IMR-90 (cell line): ENCODE measurements around the gene ACAD10. TPM values are rescaled to one million over a fixed set of nuclear protein-coding genes. Genes with fewer than 3 reads are reported as not detected.

Experiments
- ATAC-seq: fragments of 200-7000 bp; cut with Tn5 transposase; 2 replicates; pipeline ENCODE4 v1.9.1; 2020; ENCODE audit warnings: low read depth, mild to moderate bottlenecking, moderate library complexity
- BruUV-seq: library from RNA; stranded (reverse); fragments of 400-500 nt; replicated peaks from 2 replicates; lab custom pipeline; 2021; lab: Mats Ljungman, UMichigan
- CTCF ChIA-PET: fragments of 300-600 bp; formaldehyde crosslinking; extraction: SDS; loops from one replicate; lab custom pipeline; 2021; ENCODE audit warnings: antibody characterized with exemption; lab: Yijun Ruan, JAX
- POLR2A ChIA-PET: fragments of 300-600 bp; sonication (Branson Sonifier 250); formaldehyde crosslinking; loops from one replicate; lab custom pipeline; 2022; ENCODE audit warnings: antibody characterized with exemption; ENCODE audit not compliant: unreplicated experiment; lab: Charles Lee
- DNase-seq: peaks from one replicate; pipeline ENCODE4 v3.0.0; 2013
- H2AFZ ChIP-seq: replicated peaks from 2 replicates; pipeline ENCODE3; 2013; ENCODE audit warnings: low read length, mild to moderate bottlenecking; ENCODE audit not compliant: poor library complexity
- H2AK5ac ChIP-seq: 2 replicates; pipeline ENCODE4 v1.6.1; 2013; ENCODE audit warnings: low read depth, low read length, inconsistent platforms
- H2AK9ac ChIP-seq: replicated peaks from 2 replicates; pipeline ENCODE3; 2013; ENCODE audit warnings: mild to moderate bottlenecking, low read depth, low read length, moderate library complexity; ENCODE audit not compliant: poor library complexity
- H2BK120ac ChIP-seq: 2 replicates; pipeline ENCODE4 v1.6.1; 2013; ENCODE audit warnings: low read depth, low read length, inconsistent platforms
- H2BK15ac ChIP-seq: 3 replicates; pipeline ENCODE4 v1.6.1; 2013; ENCODE audit warnings: low read depth, low read length, inconsistent platforms
- H2BK20ac ChIP-seq: 2 replicates; pipeline ENCODE4 v1.6.1; 2013; ENCODE audit warnings: low read depth, mild to moderate bottlenecking, inconsistent platforms, low read length, moderate library complexity
- H2BK5ac ChIP-seq: 2 replicates; pipeline ENCODE4 v1.6.1; 2013; ENCODE audit warnings: mild to moderate bottlenecking, low read depth, low read length, inconsistent platforms; ENCODE audit not compliant: poor library complexity, severe bottlenecking
- H3K14ac ChIP-seq: replicated peaks from 2 replicates; pipeline ENCODE4 v1.6.1; 2013; ENCODE audit warnings: low read depth, low read length, inconsistent platforms
- H3K18ac ChIP-seq: 2 replicates; pipeline ENCODE4 v1.6.1; 2013; ENCODE audit warnings: low read depth, low read length, control low read depth
- H3K23ac ChIP-seq: 2 replicates; pipeline ENCODE4 v1.6.1; 2013; ENCODE audit warnings: low read depth, low read length, inconsistent platforms
- H3K27ac ChIP-seq: 2 replicates; pipeline ENCODE4 v1.5.1; 2013; ENCODE audit warnings: mild to moderate bottlenecking, control low read depth, low read length; ENCODE audit not compliant: insufficient read depth
- H3K27me3 ChIP-seq: 2 replicates; pipeline ENCODE4 v1.6.1; 2013; ENCODE audit warnings: low read length; ENCODE audit not compliant: control insufficient read depth, insufficient read depth
- H3K36me3 ChIP-seq: 2 replicates; pipeline ENCODE4 v1.6.1; 2013; ENCODE audit warnings: low read length, mixed read lengths; ENCODE audit not compliant: control insufficient read depth, insufficient read depth
- H3K4ac ChIP-seq: 2 replicates; pipeline ENCODE4 v1.6.1; 2013; ENCODE audit warnings: low read depth, low read length, inconsistent platforms
- H3K4me1 ChIP-seq: 2 replicates; pipeline ENCODE4 v1.6.1; 2013; ENCODE audit warnings: low read length, mixed read lengths; ENCODE audit not compliant: control insufficient read depth, insufficient read depth
- H3K4me2 ChIP-seq: 2 replicates; pipeline ENCODE4 v1.6.1; 2013; ENCODE audit warnings: low read depth, mild to moderate bottlenecking, control low read depth, low read length, moderate library complexity
- H3K4me3 ChIP-seq: 2 replicates; pipeline ENCODE4 v1.5.1; 2013; ENCODE audit warnings: low read depth, mild to moderate bottlenecking, control low read depth, low read length, moderate library complexity; ENCODE audit not compliant: insufficient read depth
- H3K56ac ChIP-seq: 2 replicates; pipeline ENCODE4 v1.6.1; 2013; ENCODE audit warnings: low read length, inconsistent platforms; ENCODE audit not compliant: insufficient read depth; ENCODE audit errors: extremely low read depth
- H3K79me1 ChIP-seq, 2 experiments: 2 replicates each; pipeline ENCODE4 v1.6.1; 2013; ENCODE audit warnings: low read length in 2 of 2, inconsistent platforms in 1 of 2, low read depth in 1 of 2
- H3K9ac ChIP-seq: 2 replicates; pipeline ENCODE4 v1.6.1; 2013; ENCODE audit warnings: low read depth, low read length, control low read depth
- H3K9me1 ChIP-seq: 2 replicates; pipeline ENCODE4 v1.6.1; 2013; ENCODE audit warnings: low read length, inconsistent platforms; ENCODE audit not compliant: insufficient read depth
- H3K9me3 ChIP-seq: 2 replicates; pipeline ENCODE4 v1.6.1; 2013; ENCODE audit warnings: low read length; ENCODE audit not compliant: control insufficient read depth, insufficient read depth
- H4K20me1 ChIP-seq: 2 replicates; pipeline ENCODE4 v1.6.1; 2013; ENCODE audit warnings: low read length, inconsistent platforms; ENCODE audit not compliant: insufficient read depth
- H4K5ac ChIP-seq: 2 replicates; pipeline ENCODE4 v1.6.1; 2013; ENCODE audit warnings: mild to moderate bottlenecking, low read depth, low read length, control low read depth
- H4K8ac ChIP-seq, 2 experiments: 2 replicates each; pipeline ENCODE4 v1.6.1; 2013; ENCODE audit warnings: low read depth in 2 of 2, low read length in 2 of 2, control low read depth in 1 of 2, inconsistent platforms in 1 of 2
- H4K91ac ChIP-seq: 2 replicates; pipeline ENCODE4 v1.6.1; 2013; ENCODE audit warnings: low read depth, low read length, inconsistent platforms; ENCODE audit not compliant: insufficient read depth
- BHLHE40 ChIP-seq: fragments of 150-350 bp; IDR thresholded peaks from 2 replicates; pipeline ENCODE4 v1.6.1; 2016; ENCODE audit warnings: mild to moderate bottlenecking, low read depth, low read length
- CEBPB ChIP-seq: IDR thresholded peaks from 2 replicates; pipeline ENCODE4 v1.6.1; 2012; ENCODE audit warnings: low read depth, low read length, improper control_type of control experiment
- CHD1 ChIP-seq: IDR thresholded peaks from 2 replicates; pipeline ENCODE4 v1.6.1; 2012; ENCODE audit warnings: low read depth, low read length, improper control_type of control experiment
- FOS ChIP-seq: fragments of 150-350 bp; IDR thresholded peaks from 2 replicates; pipeline ENCODE4 v1.6.1; 2016; ENCODE audit warnings: low read depth, low read length
- MXI1 ChIP-seq: IDR thresholded peaks from 2 replicates; pipeline ENCODE4 v1.6.1; 2012; ENCODE audit warnings: low read depth, mild to moderate bottlenecking, low read length, moderate library complexity, borderline replicate concordance
- RAD21 ChIP-seq: IDR thresholded peaks from 2 replicates; pipeline ENCODE4 v1.6.1; 2012; ENCODE audit warnings: low read length, improper control_type of control experiment
- RCOR1 ChIP-seq: IDR thresholded peaks from 2 replicates; pipeline ENCODE4 v1.6.1; 2012; ENCODE audit warnings: mild to moderate bottlenecking, low read length, improper control_type of control experiment; ENCODE audit not compliant: insufficient replicate concordance
- SMC3 ChIP-seq: fragments of 150-350 bp; IDR thresholded peaks from 2 replicates; pipeline ENCODE4 v1.6.1; 2016; ENCODE audit warnings: low read depth, mild to moderate bottlenecking, antibody characterized with exemption, low read length, moderate library complexity
- WGBS, 2 experiments: methylation state at CpG; one replicate each; pipeline versions ENCODE4 v1.1.5 to v1.1.7; 2013; ENCODE audit warnings: missing lambda C conversion rate in 2 of 2; ENCODE audit not compliant: insufficient read length in 1 of 2; ENCODE audit errors: extremely low coverage in 2 of 2; 5-methylcytosine and 5-hydroxymethylcytosine counted together
- dilution Hi-C: fragments of 300-500 bp; cut with HindIII; formaldehyde crosslinking; loops from one replicate; pipeline ENCODE4 v1.14.3; 2018; ENCODE audit warnings: low sequenced_read_pairs; ENCODE audit not compliant: unreplicated experiment
- in situ Hi-C: fragments of 300-500 bp; cut with MboI; formaldehyde crosslinking; loops from 3 replicates; pipeline ENCODE4 v1.14.3; 2019; ENCODE audit warnings: low sequenced_read_pairs, inconsistent platforms, mixed read lengths
- intact Hi-C: fragments of 100-400 bp; cut with micrococcal nuclease; formaldehyde crosslinking; loops from 2 replicates; pipeline ENCODE4 v1.10.0; 2022
- polyA plus RNA-seq, 3 experiments: library from polyadenylated mRNA; depleted of rRNA; stranded (reverse); fragments of >200 nt; gene quantifications; 2 replicates each; pipeline ENCODE4 v1.2.3, GENCODE V29; 2012; ENCODE audit warnings: low replicate concordance in 1 of 3
- total RNA-seq: library from RNA; depleted of rRNA; stranded (reverse); fragments of >200 nt; gene quantifications from 2 replicates; pipeline ENCODE4 v1.2.3, GENCODE V29; 2012
- TF ChIP-seq, protein P1 (sequence below): fragments of 150-350 bp; IDR thresholded peaks from 2 replicates; pipeline ENCODE4 v1.6.1; 2016; ENCODE audit warnings: low read depth, mild to moderate bottlenecking, low read length, moderate library complexity, borderline replicate concordance
- TF ChIP-seq, protein P2 (sequence below): conservative IDR thresholded peaks from 2 replicates; pipeline ENCODE4 v1.5.1; 2012; ENCODE audit warnings: mild to moderate bottlenecking, low read depth, low read length, improper control_type of control experiment

ACAD10 gene
- total and polyA plus RNA-seq, 2 of the 4 experiments (the other 2 are of a cell fraction), result 12.4 to 21.0 TPM

DNA sequence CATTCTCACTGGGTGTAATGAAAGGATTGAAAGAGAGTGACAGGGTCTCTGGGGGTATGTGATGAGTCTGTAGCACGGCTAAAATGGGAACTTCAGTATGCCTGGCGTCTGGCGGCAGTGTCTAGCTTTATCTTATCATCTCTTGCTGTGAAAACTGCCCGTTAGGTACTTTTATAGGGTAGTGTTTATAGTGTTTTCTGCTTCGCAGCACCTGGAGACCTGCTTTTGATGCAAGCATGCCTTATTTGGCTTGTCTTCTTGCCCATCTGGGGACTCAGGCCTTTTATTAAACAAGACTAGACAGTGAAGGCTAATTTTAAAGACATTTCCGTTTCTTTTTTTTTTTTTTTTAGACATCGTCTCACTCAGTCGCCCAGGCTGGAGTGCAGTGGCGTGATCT, 44.6 kb downstream of the ACAD10 start:
- H3K4me1 ChIP-seq, result no peaks in the 10 kb centered on the region
- H3K56ac ChIP-seq, result no peak overlapping the region
- peaks cover 33% of the 10 kb centered on the region for H3K36me3 ChIP-seq
- no peak overlapping the region for H2AK5ac ChIP-seq
- dilution Hi-C loops, result no loop called here
- H3K23ac ChIP-seq, result no peak overlapping the region
- H3K79me1 ChIP-seq, result no peaks in the 10 kb centered on the region
- no peaks in the 10 kb centered on the region for H3K27me3 ChIP-seq
- no peak overlapping the region for H4K5ac ChIP-seq
- ChIA-PET POLR2A (no interaction called here), CTCF (interaction anchor here (0.7 kb wide), 1 partner anchor 14 kb away, joined by 3 read pairs; no protein-coding TSS in a partner anchor)
- no peak overlapping the region for H2BK15ac ChIP-seq
- H2AFZ ChIP-seq, result no peak overlapping the region
- no peak overlapping the region for H2BK20ac ChIP-seq
- H3K4me2 ChIP-seq, result no peak overlapping the region
- DNase-seq (no peak), ATAC-seq (no peak)
- H2BK5ac ChIP-seq, result no peak overlapping the region
- BruUV-seq, result no TSS peak
- H2BK120ac ChIP-seq, result no peak overlapping the region
- intact Hi-C loops, result no loop called here
- H3K9ac ChIP-seq, result no peak overlapping the region
- WGBS, 2 experiments, result 89% methylated on average over 1 of the region's 9 CpGs; no CpG with 5 or more reads in 1 of the 2 experiments
- no peak overlapping the region for H3K14ac ChIP-seq
- no peak overlapping the region for H3K4me3 ChIP-seq
- H4K20me1 ChIP-seq, result no peaks in the 10 kb centered on the region
- no peak overlapping the region for H2AK9ac ChIP-seq
- in situ Hi-C loops, result no loop called here
- TF ChIP-seq FOS (no peak), RCOR1 (no peak), SMC3 (no peak), CEBPB (no peak), MXI1 (no peak), BHLHE40 (no peak), RAD21 (no peak), CHD1 (no peak)
- TF ChIP-seq, protein P1, sequence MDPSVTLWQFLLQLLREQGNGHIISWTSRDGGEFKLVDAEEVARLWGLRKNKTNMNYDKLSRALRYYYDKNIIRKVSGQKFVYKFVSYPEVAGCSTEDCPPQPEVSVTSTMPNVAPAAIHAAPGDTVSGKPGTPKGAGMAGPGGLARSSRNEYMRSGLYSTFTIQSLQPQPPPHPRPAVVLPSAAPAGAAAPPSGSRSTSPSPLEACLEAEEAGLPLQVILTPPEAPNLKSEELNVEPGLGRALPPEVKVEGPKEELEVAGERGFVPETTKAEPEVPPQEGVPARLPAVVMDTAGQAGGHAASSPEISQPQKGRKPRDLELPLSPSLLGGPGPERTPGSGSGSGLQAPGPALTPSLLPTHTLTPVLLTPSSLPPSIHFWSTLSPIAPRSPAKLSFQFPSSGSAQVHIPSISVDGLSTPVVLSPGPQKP, result no peak
- TF ChIP-seq, protein P2, sequence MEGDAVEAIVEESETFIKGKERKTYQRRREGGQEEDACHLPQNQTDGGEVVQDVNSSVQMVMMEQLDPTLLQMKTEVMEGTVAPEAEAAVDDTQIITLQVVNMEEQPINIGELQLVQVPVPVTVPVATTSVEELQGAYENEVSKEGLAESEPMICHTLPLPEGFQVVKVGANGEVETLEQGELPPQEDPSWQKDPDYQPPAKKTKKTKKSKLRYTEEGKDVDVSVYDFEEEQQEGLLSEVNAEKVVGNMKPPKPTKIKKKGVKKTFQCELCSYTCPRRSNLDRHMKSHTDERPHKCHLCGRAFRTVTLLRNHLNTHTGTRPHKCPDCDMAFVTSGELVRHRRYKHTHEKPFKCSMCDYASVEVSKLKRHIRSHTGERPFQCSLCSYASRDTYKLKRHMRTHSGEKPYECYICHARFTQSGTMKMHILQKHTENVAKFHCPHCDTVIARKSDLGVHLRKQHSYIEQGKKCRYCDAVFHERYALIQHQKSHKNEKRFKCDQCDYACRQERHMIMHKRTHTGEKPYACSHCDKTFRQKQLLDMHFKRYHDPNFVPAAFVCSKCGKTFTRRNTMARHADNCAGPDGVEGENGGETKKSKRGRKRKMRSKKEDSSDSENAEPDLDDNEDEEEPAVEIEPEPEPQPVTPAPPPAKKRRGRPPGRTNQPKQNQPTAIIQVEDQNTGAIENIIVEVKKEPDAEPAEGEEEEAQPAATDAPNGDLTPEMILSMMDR, result no peak
- no peak overlapping the region for H3K4ac ChIP-seq
- no peaks in the 10 kb centered on the region; the same call in 1 of the 2 replicates for H3K9me1 ChIP-seq
- H4K8ac ChIP-seq, result no peak overlapping the region
- H3K18ac ChIP-seq, result no peak overlapping the region
- no peak overlapping the region for H3K27ac ChIP-seq
- H4K91ac ChIP-seq, result no peak overlapping the region
- H3K9me3 ChIP-seq, result no peaks in the 10 kb centered on the region
